Measurements from ENCODE around the gene EPS15.
"Not testable (repeated sequence)": the region's sequence is repeated elsewhere in the genome, so short reads cannot be mapped to it uniquely, and the experiment has no call there.

EPS15 gene

DNA sequence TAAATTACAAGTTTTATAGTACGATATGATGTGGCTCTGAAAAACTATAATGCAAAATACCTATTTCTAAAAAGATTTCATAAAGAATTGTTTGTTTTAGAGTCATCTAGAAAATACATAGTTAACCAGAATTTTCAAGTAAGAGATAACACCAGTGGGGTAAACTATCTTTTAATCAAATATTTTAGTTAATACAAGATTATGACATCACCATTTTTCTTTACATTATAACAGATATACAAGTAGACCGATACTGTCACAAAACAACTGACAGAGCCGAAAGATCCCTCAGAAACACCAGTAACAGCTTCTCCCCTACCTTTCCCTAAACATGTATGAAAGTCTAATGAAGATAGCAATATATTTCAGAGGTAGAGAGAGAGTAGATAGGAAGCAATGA lies 54.2 kb downstream of the EPS15 start:
- H3K4me3 ChIP-seq (ENCODE audit: low read depth, low read length) = no peak overlapping the region
- TF ChIP-seq, protein P1, sequence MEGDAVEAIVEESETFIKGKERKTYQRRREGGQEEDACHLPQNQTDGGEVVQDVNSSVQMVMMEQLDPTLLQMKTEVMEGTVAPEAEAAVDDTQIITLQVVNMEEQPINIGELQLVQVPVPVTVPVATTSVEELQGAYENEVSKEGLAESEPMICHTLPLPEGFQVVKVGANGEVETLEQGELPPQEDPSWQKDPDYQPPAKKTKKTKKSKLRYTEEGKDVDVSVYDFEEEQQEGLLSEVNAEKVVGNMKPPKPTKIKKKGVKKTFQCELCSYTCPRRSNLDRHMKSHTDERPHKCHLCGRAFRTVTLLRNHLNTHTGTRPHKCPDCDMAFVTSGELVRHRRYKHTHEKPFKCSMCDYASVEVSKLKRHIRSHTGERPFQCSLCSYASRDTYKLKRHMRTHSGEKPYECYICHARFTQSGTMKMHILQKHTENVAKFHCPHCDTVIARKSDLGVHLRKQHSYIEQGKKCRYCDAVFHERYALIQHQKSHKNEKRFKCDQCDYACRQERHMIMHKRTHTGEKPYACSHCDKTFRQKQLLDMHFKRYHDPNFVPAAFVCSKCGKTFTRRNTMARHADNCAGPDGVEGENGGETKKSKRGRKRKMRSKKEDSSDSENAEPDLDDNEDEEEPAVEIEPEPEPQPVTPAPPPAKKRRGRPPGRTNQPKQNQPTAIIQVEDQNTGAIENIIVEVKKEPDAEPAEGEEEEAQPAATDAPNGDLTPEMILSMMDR (IDR thresholded peaks at IDR 0.05; ENCODE audit: low read depth, low read length) = no peak

DNA sequence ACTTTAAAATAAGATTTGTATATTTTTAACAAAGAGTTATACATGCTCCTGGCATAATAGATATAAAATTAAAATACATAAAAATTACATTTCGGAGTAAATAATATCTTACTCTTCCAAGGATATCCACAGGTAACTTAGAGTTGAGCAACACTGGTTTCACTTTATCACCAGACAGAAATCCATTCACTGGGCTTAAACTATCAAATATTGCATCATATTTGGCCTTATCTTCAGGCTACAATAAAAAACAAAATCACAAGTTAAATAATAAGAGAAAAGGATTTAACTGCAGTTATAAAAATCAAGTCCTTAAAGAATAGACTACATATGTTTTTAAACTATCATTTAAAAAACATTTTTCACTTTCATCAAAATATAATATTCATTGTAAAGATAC lies 55.5 kb downstream of the EPS15 start:
- TF ChIP-seq, protein P1 (IDR thresholded peaks at IDR 0.05; ENCODE audit: low read depth, low read length) = no peak
- H3K4me3 ChIP-seq (ENCODE audit: low read depth, low read length) = no peak overlapping the region

DNA sequence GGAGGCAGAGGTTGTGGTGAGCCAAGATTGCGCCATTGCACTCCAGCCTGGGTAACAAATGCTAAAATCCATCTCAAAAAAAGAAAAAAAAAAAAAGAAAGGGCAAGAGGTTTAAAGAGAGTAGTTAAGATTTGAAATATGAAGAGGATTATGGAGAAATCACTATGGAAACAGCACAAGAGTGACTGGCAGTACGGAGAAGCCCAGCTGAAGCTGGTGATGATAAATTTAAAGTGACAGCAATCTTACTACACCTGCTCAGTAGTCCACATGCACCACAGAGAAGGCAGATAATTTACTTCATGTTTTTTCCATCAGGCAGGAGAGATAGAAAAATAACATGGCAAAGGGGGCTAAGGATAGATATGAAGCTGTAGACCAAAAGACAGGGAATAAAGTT lies 56.8 kb downstream of the EPS15 start:
- not testable (repeated sequence) for H3K4me3 ChIP-seq (ENCODE audit: low read depth, low read length)

DNA sequence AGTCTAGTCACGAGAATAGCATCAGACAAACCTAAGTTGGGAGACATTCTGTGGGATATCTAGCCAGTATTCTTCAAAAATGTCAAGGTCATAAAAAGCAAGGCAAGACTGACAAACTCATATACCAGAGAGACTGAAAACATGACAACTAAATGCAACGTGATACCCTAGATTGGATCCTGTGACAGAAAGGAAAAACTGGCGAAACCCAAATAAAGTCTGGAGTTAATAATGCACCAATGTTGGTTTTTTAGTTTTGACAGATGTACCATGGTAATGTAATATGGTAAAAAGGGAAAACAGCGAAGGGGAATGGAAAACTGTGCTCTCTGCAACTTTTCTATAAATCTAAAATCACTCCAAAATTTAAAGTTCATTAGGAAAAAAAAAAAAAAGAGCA lies 64.5 kb downstream of the EPS15 start:
- H3K4me3 ChIP-seq (ENCODE audit: low read depth, low read length) = no peak overlapping the region
- TF ChIP-seq, protein P1 (IDR thresholded peaks at IDR 0.05; ENCODE audit: low read depth, low read length) = no peak

DNA sequence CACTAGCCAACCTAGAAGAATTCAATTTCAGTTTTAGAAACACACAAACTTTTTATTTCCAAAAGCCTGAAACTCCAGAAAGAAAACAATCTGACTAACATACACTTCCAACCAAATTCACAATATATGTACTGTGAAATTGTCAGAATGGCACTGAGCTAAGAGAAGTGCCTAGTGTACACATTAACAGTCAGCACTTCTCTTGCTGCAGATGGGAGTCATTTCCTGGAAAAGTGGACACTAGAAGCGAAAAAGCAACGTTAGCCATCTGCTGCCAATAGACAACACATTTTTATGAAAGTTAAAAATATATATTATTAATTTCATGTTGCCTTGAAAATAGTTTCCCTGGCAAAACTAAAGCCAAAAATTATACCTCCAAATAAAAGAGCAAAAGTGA lies 66.1 kb downstream of the EPS15 start:
- TF ChIP-seq, protein P1 (IDR thresholded peaks at IDR 0.05; ENCODE audit: low read depth, low read length) = no peak

DNA sequence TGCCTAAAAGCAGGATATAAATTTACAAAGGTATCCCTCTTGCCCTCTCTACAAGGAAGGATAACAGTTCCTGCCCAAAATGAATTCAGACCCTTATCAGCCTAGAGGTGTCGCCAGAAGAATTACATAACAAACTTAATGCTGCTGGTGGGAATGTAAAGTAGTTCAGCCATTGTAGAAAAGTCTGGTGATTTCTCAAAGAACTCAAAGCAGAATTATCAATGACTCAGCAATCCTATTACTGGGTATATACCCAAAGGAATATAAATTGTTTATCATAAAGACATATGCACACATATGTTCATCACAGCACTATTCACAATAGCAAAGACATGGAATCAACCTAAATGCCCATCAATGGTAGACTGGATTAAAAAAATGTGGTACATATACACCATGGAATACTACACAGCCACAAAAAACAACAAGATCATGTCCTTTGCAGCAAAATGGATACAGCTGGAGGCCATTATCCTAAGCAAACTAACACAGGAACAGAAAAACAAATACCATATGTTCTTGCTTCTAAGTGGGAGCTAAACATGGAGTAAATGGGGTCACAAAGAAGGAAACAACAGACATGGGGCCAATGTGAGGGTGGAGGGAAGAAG lies 70.1 kb downstream of the EPS15 start:
- not testable (repeated sequence) for H3K4me3 ChIP-seq (ENCODE audit: low read depth, low read length)

More for the DNA sequence above, 66.1 kb downstream of the EPS15 start:
- no peak overlapping the region for H3K4me3 ChIP-seq (ENCODE audit: low read depth, low read length)

DNA sequence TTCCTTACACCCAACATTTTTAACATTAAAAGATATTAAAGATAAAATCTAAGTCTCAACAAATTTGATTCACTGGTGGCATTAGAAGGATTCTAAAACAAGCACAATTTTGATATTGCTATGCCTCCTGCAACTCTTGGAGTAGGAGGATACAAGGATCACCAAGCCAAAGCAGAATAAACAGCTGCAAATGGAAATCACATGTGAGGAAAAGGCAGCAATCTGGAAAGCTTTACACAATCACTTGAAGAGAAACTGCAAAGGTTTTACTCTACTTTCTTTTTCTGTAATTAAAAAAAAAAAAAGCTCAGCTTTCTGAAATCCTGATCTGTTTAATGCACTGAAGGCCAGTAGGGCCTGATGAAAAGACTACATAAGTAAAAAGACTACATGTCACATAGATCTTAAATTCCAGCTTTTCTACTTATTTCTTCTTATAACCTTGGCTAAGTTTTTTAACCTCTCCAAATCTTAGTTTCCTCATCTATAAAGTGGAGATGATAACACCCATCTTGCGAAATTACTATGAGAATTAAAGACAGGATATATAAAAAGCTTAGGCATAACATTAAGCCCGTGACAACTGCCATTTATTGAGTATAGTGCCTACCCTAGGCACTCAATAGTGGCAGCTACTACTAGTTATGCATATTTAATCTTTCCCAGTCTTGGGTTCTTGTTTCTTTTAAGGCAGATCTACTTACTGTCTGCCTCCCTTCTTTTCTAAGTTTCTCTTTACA lies 73.5 kb downstream of the EPS15 start:
- H3K4me3 ChIP-seq (ENCODE audit: low read depth, low read length) = no peak overlapping the region
- TF ChIP-seq, protein P1 (IDR thresholded peaks at IDR 0.05; ENCODE audit: low read depth, low read length) = no peak

DNA sequence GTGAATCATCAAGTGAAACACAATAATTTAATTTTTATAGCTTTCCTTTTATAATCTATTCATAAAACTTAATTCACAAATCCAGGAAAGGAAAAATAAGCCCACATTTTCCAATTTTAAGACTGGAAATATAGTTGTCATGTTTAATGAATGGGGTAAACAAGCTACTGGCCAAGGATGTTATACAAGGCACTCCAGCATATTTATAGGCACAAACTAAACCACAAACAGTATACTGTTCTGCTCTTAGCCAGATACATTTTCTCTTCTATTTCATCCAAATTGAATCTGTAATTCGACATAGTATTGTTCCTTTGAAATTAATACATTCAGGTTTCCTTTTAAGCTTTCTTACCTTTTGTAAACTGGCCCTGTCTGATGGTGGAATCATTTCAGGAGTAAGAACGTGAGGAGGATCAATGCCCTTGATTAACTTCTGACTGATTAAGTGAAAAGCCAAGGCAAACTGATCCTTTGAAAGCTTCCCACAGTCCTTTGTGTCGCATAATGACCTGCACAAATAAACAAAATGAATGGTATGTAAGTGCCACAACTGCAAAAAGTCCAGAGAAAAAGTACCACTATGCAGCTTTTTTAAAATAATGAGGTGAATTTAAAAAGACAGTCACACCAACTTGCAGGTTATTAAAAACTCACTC lies 74.4 kb downstream of the EPS15 start:
- H3K4me3 ChIP-seq (ENCODE audit: low read depth, low read length) = no peak overlapping the region
- TF ChIP-seq, protein P1 (IDR thresholded peaks at IDR 0.05; ENCODE audit: low read depth, low read length) = no peak
